Uterus (tissue), 2 donors: Measurements from ENCODE around the gene IQGAP2.

ENCODE experiments used
- POLR2A ChIP-seq, 2 donors: fragments of 450-650 bp; IDR thresholded peaks; one replicate each; pipeline ENCODE4 v1.6.1; 2016; ENCODE audit warnings: antibody characterized with exemption in 2 of 2, mild to moderate bottlenecking in 1 of 2, moderate library complexity in 1 of 2
- TF ChIP-seq, protein P1 (sequence below), 4 experiments: fragments of 200-600 bp in 2 of 4; fragments of 450-650 bp in 2 of 4; sonication (generic) in 2 of 4; IDR thresholded peaks; one replicate each; pipeline ENCODE4 v1.5.1; 2016 to 2019; ENCODE audit warnings: antibody characterized with exemption in 4 of 4, mild to moderate bottlenecking in 2 of 4, moderate library complexity in 1 of 4

DNA sequence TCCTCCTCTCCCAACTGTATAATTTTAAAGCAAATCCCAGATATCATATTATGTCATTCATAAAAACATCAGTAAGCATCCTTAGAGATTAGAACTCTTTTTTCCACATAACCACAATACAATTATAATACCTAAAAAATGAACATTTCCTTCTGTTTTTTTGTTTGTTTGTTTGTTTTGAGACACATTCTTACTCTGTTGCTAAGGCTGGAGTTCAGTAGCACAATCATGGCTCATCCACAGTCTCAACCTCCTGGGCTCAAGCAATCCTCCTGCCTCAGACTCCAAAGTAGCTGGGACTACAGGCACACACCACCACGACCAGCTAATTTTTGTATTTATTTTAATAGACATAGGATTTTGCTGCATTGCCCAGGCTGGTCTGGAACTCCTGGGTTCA, 320.8 kb downstream of the IQGAP2 start:
- TF ChIP-seq, protein P1, sequence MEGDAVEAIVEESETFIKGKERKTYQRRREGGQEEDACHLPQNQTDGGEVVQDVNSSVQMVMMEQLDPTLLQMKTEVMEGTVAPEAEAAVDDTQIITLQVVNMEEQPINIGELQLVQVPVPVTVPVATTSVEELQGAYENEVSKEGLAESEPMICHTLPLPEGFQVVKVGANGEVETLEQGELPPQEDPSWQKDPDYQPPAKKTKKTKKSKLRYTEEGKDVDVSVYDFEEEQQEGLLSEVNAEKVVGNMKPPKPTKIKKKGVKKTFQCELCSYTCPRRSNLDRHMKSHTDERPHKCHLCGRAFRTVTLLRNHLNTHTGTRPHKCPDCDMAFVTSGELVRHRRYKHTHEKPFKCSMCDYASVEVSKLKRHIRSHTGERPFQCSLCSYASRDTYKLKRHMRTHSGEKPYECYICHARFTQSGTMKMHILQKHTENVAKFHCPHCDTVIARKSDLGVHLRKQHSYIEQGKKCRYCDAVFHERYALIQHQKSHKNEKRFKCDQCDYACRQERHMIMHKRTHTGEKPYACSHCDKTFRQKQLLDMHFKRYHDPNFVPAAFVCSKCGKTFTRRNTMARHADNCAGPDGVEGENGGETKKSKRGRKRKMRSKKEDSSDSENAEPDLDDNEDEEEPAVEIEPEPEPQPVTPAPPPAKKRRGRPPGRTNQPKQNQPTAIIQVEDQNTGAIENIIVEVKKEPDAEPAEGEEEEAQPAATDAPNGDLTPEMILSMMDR (IDR thresholded peaks at IDR 0.05) = no peak
- TF ChIP-seq POLR2A (IDR thresholded peaks at IDR 0.05) = no peak
